Neural crest cell (in vitro differentiated cells): ENCODE results near the gene TMTC4. TPM values are rescaled to one million over a fixed set of nuclear protein-coding genes. Genes with fewer than 3 reads are reported as not detected.

Source experiments
- DNase-seq: peaks from one replicate; pipeline ENCODE4 v3.0.0; 2021; ENCODE audit warnings: low read depth, mixed read lengths, low spot score
- H3K27ac Mint-ChIP-seq: one replicate; pipeline ENCODE4 v1.8.0; 2021; ENCODE audit warnings: mild to moderate bottlenecking, mixed read lengths; ENCODE audit not compliant: unreplicated experiment
- H3K27me3 Mint-ChIP-seq: 2 replicates; pipeline ENCODE4 v1.8.0; 2021; ENCODE audit warnings: low read depth, mild to moderate bottlenecking, mixed read lengths
- H3K36me3 Mint-ChIP-seq: 2 replicates; pipeline ENCODE4 v1.8.0; 2021; ENCODE audit warnings: low read depth, mild to moderate bottlenecking, mixed read lengths
- H3K4me1 Mint-ChIP-seq: 2 replicates; pipeline ENCODE4 v1.8.0; 2021; ENCODE audit warnings: mixed read lengths
- H3K4me3 Mint-ChIP-seq: one replicate; pipeline ENCODE4 v1.8.0; 2021; ENCODE audit warnings: mild to moderate bottlenecking, mixed read lengths
- H3K9me3 Mint-ChIP-seq: 2 replicates; pipeline ENCODE4 v1.8.0; 2021; ENCODE audit warnings: mixed read lengths
- CTCF ChIP-seq: fragments of 200-600 bp; sonication (generic); conservative IDR thresholded peaks from 2 replicates; pipeline ENCODE4 v1.5.0; 2021; ENCODE audit warnings: antibody characterized with exemption, mild to moderate bottlenecking
- total RNA-seq: library from RNA; stranded (reverse); gene quantifications from 2 replicates; pipeline ENCODE4 v1.2.1, GENCODE V29; 2021

The TMTC4 gene
- total RNA-seq, 1 donor from 2014 or later = 51.7 TPM

- Mint-ChIP-seq H3K4me1 (peaks cover 9% of the 10 kb centered on the region), H3K27me3 (no peaks in the 10 kb centered on the region), H3K4me3 (no peak overlapping the region), H3K36me3 (no peaks in the 10 kb centered on the region), H3K9me3 (peaks cover under 1% of the 10 kb centered on the region), H3K27ac (no peak overlapping the region)
- no peak for DNase-seq
- no peak for TF ChIP-seq CTCF
Observed at GRCh38 chr13:100559886-100560285, 114.7 kb downstream of the TMTC4 start.

Other genes with a start within 250 kb of the TMTC4 start
- 4.3 and 5.9 TPM in 2 replicates for gene GGACT, start 86.0 kb downstream of the TMTC4 start, total RNA-seq